ENCODE measurements around the gene ITPKC. TPM values are rescaled to one million over a fixed set of nuclear protein-coding genes. Genes with fewer than 3 reads are reported as not detected.
A peak's percentile ranks its signal among the peaks of the same experiment; 100 is the strongest.

ITPKC gene
- polyA plus RNA-seq, 3 donors, result 13.3 to 15.5 (median 13.5) TPM

GRCh38 chr19:40739030-40739839, 22.3 kb downstream of the ITPKC start:
- no peak for DNase-seq (ENCODE audit: low read depth in 3 of 3, low spot score in 2 of 3)

GRCh38 chr19:40739871-40740703, 23.2 kb downstream of the ITPKC start:
- no peak for DNase-seq (ENCODE audit: low read depth in 3 of 3, low spot score in 2 of 3)

- DNase-seq (ENCODE audit: low read depth in 3 of 3, low spot score in 2 of 3), result no peak
Measured at GRCh38 chr19:40740747-40741146, 23.8 kb downstream of the ITPKC start.

- DNase-seq (ENCODE audit: low read depth in 3 of 3, low spot score in 2 of 3), result no peak
Measured at GRCh38 chr19:40741527-40742390, 24.8 kb downstream of the ITPKC start.

- DNase-seq (ENCODE audit: low read depth in 3 of 3, low spot score in 2 of 3), result no peak
Measured at GRCh38 chr19:40742477-40742876, 25.6 kb downstream of the ITPKC start.

- no peak for DNase-seq (ENCODE audit: low read depth in 3 of 3, low spot score in 2 of 3)
Measured at GRCh38 chr19:40742886-40743285, 26.0 kb downstream of the ITPKC start.

- no peak for DNase-seq (ENCODE audit: low read depth in 3 of 3, low spot score in 2 of 3)
Measured at GRCh38 chr19:40743926-40744325, 27.0 kb downstream of the ITPKC start.

- no peak for DNase-seq (ENCODE audit: low read depth in 3 of 3, low spot score in 2 of 3)
Measured at GRCh38 chr19:40744554-40745401, 27.9 kb downstream of the ITPKC start.

GRCh38 chr19:40745402-40745780, 28.5 kb downstream of the ITPKC start:
- no peak for DNase-seq (ENCODE audit: low read depth in 3 of 3, low spot score in 2 of 3)

- DNase-seq (ENCODE audit: low read depth in 3 of 3, low spot score in 2 of 3), result no peak
Measured at GRCh38 chr19:40747536-40747935, 30.6 kb downstream of the ITPKC start.

GRCh38 chr19:40750058-40750873, 33.4 kb downstream of the ITPKC start, which contains the start of gene ACTMAP:
Gene ACTMAP (minus strand): TSS chr19:40750477. CDS start chr19:40749803, 674 bp downstream.
- DNase-seq (ENCODE audit: low read depth in 3 of 3, low spot score in 2 of 3), result peak; percentile 99 to 100 (median 100)

- peak in 2 of 3 donors; percentile 98 for DNase-seq (ENCODE audit: low read depth in 3 of 3, low spot score in 2 of 3)
Measured at GRCh38 chr19:40750874-40751537, 34.1 kb downstream of the ITPKC start, which contains the start of gene SNRPA. Gene SNRPA (plus strand): TSS chr19:40751203. CDS start chr19:40751409, 206 bp downstream.

- DNase-seq (ENCODE audit: low read depth in 3 of 3, low spot score in 2 of 3), result no peak
Measured at GRCh38 chr19:40752257-40752781, 35.4 kb downstream of the ITPKC start.

GRCh38 chr19:40754611-40755247, 37.8 kb downstream of the ITPKC start:
- no peak for DNase-seq (ENCODE audit: low read depth in 3 of 3, low spot score in 2 of 3)

- no peak for DNase-seq (ENCODE audit: low read depth in 3 of 3, low spot score in 2 of 3)
Measured at GRCh38 chr19:40755248-40755624, 38.3 kb downstream of the ITPKC start.

GRCh38 chr19:40755791-40756190, 38.9 kb downstream of the ITPKC start:
- no peak for DNase-seq (ENCODE audit: low read depth in 3 of 3, low spot score in 2 of 3)

GRCh38 chr19:40756502-40757110, 39.7 kb downstream of the ITPKC start:
- DNase-seq (ENCODE audit: low read depth in 3 of 3, low spot score in 2 of 3), result no peak
